A673 (cell line): Measurements from ENCODE around the gene YJEFN3.

ENCODE experiments used
- EZH2 ChIP-seq: fragments of 200-600 bp; sonication (generic); IDR thresholded peaks from 2 replicates; pipeline ENCODE4 v1.6.1; 2017; ENCODE audit warnings: borderline replicate concordance, low read depth, mild to moderate bottlenecking, mixed read lengths, antibody characterized with exemption, low read length; ENCODE audit not compliant: poor library complexity, severe bottlenecking
- TF ChIP-seq, protein P1 (sequence below): fragments of 300-800, 200-600 bp; sonication (generic); conservative IDR thresholded peaks from 2 replicates; pipeline ENCODE4 v1.5.1; 2017; ENCODE audit warnings: low read depth, mild to moderate bottlenecking, antibody characterized with exemption, low read length, moderate library complexity, mixed read lengths

DNA sequence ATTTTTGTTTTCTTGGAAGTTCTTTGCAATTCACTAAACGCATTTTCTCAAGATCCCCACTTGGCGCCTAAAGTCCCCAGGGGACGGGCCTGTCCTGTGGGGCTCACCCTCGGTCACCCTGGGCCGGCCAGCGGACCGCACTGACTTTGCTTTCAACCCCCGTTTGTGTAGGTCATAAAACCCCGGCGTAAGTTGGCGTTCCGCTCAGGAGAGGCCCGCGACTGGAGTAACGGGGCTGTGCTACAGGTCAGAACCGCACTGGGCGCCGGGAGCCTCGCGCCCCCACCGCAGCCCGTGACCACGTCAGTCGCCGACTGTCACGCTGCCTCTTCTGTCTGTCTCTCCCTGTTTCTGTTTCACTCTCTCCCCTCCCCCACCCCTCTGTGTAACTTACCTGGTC is 26.9 kb upstream of the YJEFN3 start:
- TF ChIP-seq, protein P1, sequence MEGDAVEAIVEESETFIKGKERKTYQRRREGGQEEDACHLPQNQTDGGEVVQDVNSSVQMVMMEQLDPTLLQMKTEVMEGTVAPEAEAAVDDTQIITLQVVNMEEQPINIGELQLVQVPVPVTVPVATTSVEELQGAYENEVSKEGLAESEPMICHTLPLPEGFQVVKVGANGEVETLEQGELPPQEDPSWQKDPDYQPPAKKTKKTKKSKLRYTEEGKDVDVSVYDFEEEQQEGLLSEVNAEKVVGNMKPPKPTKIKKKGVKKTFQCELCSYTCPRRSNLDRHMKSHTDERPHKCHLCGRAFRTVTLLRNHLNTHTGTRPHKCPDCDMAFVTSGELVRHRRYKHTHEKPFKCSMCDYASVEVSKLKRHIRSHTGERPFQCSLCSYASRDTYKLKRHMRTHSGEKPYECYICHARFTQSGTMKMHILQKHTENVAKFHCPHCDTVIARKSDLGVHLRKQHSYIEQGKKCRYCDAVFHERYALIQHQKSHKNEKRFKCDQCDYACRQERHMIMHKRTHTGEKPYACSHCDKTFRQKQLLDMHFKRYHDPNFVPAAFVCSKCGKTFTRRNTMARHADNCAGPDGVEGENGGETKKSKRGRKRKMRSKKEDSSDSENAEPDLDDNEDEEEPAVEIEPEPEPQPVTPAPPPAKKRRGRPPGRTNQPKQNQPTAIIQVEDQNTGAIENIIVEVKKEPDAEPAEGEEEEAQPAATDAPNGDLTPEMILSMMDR, result no peak
- no peak for TF ChIP-seq EZH2
